HEK293T (cell line): ENCODE results near the gene SLC25A27.

ENCODE experiments used
- ARNT ChIP-seq: fragments of 450-650 bp; IDR thresholded peaks from 2 replicates; pipeline ENCODE4 v1.6.1; 2017; ENCODE audit warnings: mild to moderate bottlenecking
- BHLHE40 ChIP-seq: fragments of 450-650 bp; IDR thresholded peaks from 2 replicates; pipeline ENCODE4 v1.6.1; 2016; ENCODE audit warnings: mild to moderate bottlenecking, moderate library complexity, borderline replicate concordance
- ELF4 ChIP-seq: fragments of 450-650 bp; IDR thresholded peaks from 2 replicates; pipeline ENCODE4 v1.6.1; 2017; ENCODE audit warnings: antibody characterized with exemption
- FOXA1 ChIP-seq: fragments of 450-650 bp; IDR thresholded peaks from 2 replicates; pipeline ENCODE4 v1.6.1; 2016; ENCODE audit warnings: mild to moderate bottlenecking
- FOXM1 ChIP-seq: fragments of 450-650 bp; IDR thresholded peaks from 2 replicates; pipeline ENCODE4 v1.6.1; 2017; ENCODE audit warnings: mild to moderate bottlenecking, borderline replicate concordance
- HDGF ChIP-seq: fragments of 450-650 bp; IDR thresholded peaks from 2 replicates; pipeline ENCODE4 v1.6.1; 2017; ENCODE audit warnings: antibody characterized with exemption, borderline replicate concordance
- NFRKB ChIP-seq: fragments of 450-650 bp; IDR thresholded peaks from 2 replicates; pipeline ENCODE4 v1.6.1; 2016; ENCODE audit warnings: mild to moderate bottlenecking, moderate library complexity
- SP1 ChIP-seq: fragments of 450-650 bp; IDR thresholded peaks from 2 replicates; pipeline ENCODE4 v1.6.1; 2017
- TARDBP ChIP-seq: fragments of 450-650 bp; IDR thresholded peaks from 2 replicates; pipeline ENCODE4 v1.6.1; 2016
- ZNF384 ChIP-seq: fragments of 450-650 bp; IDR thresholded peaks from 2 replicates; pipeline ENCODE4 v1.6.1; 2016

DNA sequence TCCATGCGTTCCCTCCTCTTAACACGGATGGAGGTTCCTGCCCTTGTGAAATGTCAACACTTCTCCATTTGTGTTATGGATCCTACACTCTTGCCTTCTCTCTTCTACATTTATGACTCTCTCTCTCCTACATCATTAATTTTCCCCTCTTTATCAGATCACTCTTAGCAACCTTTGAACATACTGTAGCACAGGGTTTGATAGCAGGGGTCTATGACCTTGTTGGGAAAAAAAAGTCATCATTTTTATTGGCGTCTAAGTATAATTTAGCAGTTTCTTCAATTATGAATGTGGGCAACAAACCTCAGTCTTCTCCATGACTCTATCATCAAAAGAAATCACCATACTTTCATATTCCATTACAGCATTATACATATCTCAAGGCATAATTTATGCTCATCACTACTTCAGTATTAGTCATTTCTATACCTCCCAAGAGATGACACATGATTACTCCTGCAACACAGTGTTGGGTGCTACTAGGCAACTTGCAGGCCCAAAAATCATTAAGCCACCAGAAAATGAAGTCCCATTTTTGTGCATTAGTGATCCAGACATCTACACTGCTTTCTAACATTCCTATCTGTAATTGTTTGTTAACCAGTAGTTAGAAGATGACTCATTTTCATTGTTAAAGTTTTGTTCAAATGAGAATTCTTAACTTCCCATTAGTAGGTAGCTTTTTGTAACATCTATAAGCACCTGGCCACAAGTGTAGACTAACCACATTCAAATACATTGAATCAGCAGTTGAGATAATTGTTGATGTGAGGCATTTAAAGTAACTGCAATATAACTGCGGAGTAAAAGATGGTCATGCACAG, 9.6 kb upstream of the SLC25A27 start:
- no peak for TF ChIP-seq ZNF384
- TF ChIP-seq SP1 = no peak
- TF ChIP-seq NFRKB = no peak
- no peak for TF ChIP-seq BHLHE40
- TF ChIP-seq FOXM1 = no peak
- no peak for TF ChIP-seq FOXA1
- TF ChIP-seq ELF4 = no peak
- no peak for TF ChIP-seq ARNT
- no peak for TF ChIP-seq HDGF
- no peak for TF ChIP-seq TARDBP
